ENCODE data around the gene MAP3K5. TPM values are rescaled to one million over a fixed set of nuclear protein-coding genes. Genes with fewer than 3 reads are reported as not detected.
A peak's percentile ranks its signal among the peaks of the same experiment; 100 is the strongest.

MAP3K5 gene
- total RNA-seq, 1 experiment from 2014 or later, result 8.1 TPM

DNA sequence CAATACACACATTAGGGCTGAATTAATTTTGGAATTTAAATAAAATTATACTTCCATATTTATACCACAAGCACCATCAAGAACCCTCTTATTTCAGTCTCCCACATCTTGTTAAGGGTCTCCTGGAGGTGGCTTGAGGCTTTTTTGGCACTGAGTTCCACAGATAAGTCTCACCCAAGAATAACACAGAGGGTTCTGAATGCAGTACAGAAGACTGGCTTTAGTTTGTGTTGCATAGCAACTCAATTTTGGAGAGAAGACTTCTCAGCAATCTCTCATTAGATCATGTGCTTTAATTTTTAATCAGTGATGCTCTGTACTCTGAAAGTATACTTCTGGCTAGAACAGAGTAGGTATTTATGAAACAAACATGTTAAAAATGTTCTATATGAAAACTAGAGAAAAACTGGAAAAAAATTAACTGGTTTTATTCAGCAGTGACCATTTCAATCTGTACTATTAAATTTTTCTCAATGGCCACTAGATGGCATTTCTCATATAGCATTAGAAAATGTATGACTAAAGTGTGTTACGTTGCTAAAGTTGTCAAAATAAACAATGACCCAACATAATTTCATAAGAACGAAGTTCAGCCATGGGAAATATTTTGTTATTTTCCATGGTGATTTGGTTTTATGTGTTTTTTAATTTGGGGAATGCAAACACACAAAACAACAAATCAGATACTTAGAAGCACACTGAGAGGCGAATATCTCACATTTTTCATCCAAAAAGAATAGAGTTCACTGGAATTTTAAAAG, 209.4 kb downstream of the MAP3K5 start:
- CTCF ChIA-PET, result no interaction called here
- no peak for TF ChIP-seq TCF7L2 (IDR thresholded peaks at IDR 0.05; ENCODE audit: low read depth, low read length)
- TF ChIP-seq, protein P1, sequence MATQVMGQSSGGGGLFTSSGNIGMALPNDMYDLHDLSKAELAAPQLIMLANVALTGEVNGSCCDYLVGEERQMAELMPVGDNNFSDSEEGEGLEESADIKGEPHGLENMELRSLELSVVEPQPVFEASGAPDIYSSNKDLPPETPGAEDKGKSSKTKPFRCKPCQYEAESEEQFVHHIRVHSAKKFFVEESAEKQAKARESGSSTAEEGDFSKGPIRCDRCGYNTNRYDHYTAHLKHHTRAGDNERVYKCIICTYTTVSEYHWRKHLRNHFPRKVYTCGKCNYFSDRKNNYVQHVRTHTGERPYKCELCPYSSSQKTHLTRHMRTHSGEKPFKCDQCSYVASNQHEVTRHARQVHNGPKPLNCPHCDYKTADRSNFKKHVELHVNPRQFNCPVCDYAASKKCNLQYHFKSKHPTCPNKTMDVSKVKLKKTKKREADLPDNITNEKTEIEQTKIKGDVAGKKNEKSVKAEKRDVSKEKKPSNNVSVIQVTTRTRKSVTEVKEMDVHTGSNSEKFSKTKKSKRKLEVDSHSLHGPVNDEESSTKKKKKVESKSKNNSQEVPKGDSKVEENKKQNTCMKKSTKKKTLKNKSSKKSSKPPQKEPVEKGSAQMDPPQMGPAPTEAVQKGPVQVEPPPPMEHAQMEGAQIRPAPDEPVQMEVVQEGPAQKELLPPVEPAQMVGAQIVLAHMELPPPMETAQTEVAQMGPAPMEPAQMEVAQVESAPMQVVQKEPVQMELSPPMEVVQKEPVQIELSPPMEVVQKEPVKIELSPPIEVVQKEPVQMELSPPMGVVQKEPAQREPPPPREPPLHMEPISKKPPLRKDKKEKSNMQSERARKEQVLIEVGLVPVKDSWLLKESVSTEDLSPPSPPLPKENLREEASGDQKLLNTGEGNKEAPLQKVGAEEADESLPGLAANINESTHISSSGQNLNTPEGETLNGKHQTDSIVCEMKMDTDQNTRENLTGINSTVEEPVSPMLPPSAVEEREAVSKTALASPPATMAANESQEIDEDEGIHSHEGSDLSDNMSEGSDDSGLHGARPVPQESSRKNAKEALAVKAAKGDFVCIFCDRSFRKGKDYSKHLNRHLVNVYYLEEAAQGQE (IDR thresholded peaks at IDR 0.05; ENCODE audit: insufficient read depth in 1 of 2, low read depth in 2 of 2, low read length in 1 of 2), result no peak
- TF ChIP-seq, protein P2, sequence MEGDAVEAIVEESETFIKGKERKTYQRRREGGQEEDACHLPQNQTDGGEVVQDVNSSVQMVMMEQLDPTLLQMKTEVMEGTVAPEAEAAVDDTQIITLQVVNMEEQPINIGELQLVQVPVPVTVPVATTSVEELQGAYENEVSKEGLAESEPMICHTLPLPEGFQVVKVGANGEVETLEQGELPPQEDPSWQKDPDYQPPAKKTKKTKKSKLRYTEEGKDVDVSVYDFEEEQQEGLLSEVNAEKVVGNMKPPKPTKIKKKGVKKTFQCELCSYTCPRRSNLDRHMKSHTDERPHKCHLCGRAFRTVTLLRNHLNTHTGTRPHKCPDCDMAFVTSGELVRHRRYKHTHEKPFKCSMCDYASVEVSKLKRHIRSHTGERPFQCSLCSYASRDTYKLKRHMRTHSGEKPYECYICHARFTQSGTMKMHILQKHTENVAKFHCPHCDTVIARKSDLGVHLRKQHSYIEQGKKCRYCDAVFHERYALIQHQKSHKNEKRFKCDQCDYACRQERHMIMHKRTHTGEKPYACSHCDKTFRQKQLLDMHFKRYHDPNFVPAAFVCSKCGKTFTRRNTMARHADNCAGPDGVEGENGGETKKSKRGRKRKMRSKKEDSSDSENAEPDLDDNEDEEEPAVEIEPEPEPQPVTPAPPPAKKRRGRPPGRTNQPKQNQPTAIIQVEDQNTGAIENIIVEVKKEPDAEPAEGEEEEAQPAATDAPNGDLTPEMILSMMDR (IDR thresholded peaks at IDR 0.05), result peak; percentile 66; the same call in 1 of the 2 replicates
- POLR2A ChIA-PET, result interaction anchor here (0.6 kb wide), 1 partner anchor 28 kb away, joined by 4 read pairs; no protein-coding TSS in a partner anchor
- Histone ChIP-seq H3K27me3 (ENCODE audit: control insufficient read depth, insufficient read depth, low read length) (no peaks in the 10 kb centered on the region), H3K4me1 (ENCODE audit: control insufficient read depth, insufficient read depth, low read length) (no peaks in the 10 kb centered on the region), H3K4me3 (ENCODE audit: low read depth in 2 of 2, low read length in 2 of 2) (no peak overlapping the region), H3K36me3 (ENCODE audit: control insufficient read depth, insufficient read depth, low read length) (no peaks in the 10 kb centered on the region), H3K9me3 (ENCODE audit: control insufficient read depth, insufficient read depth, low read depth, low read length) (no peaks in the 10 kb centered on the region), H3K27ac (ENCODE audit: low read length) (no peak overlapping the region)
- ATAC-seq (peak; percentile 70; the same call in 1 of the 2 replicates), DNase-seq (ENCODE audit: low read depth, low spot score) (no peak)
- no TSS peak for BruUV-seq (replicated peaks)
- in situ Hi-C loops (cut with HindIII; ENCODE audit: low pct_unique_long_range_greater_than_20kb, low sequenced_read_pairs), result no loop called here
- intact Hi-C loops (cut with micrococcal nuclease; ENCODE audit: unreplicated experiment), result loop anchor here (2.0 kb wide), 1 partner anchor 210 kb away; the partner anchor contains the start of gene MAP3K5

DNA sequence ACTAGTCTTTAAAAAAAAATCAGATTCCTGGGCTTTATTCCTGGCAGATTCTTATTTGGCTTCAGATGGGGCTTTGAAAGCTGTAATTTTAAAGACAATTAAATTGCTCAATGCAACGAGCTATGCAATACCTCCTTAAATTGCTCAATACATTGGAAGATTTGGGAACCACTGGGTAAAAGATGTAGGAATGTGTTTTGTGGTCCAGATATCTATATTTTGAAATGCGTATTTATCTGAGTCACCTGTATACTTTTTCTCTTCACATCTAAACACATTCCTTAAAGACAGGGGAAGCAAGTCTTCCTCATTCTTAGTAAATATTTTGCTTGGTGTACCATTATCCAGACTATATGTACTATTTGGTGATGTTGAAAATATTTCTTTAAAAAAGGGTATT, 212.5 kb downstream of the MAP3K5 start:
- intact Hi-C loops (cut with micrococcal nuclease; ENCODE audit: unreplicated experiment) (no loop called here), in situ Hi-C loops (cut with HindIII; ENCODE audit: low pct_unique_long_range_greater_than_20kb, low sequenced_read_pairs) (no loop called here)
- BruUV-seq (replicated peaks), result no TSS peak
- Histone ChIP-seq H3K27ac (ENCODE audit: low read length) (no peak overlapping the region), H3K4me3 (ENCODE audit: low read depth in 2 of 2, low read length in 2 of 2) (no peak overlapping the region), H3K27me3 (ENCODE audit: control insufficient read depth, insufficient read depth, low read length) (no peaks in the 10 kb centered on the region), H3K4me1 (ENCODE audit: control insufficient read depth, insufficient read depth, low read length) (no peaks in the 10 kb centered on the region), H3K9me3 (ENCODE audit: control insufficient read depth, insufficient read depth, low read depth, low read length) (no peaks in the 10 kb centered on the region), H3K36me3 (ENCODE audit: control insufficient read depth, insufficient read depth, low read length) (no peaks in the 10 kb centered on the region)
- no peak for TF ChIP-seq POLR2AphosphoS5 (IDR thresholded peaks at IDR 0.05; ENCODE audit: low read depth, low read length)
- no peak for TF ChIP-seq SIN3A (IDR thresholded peaks at IDR 0.05; ENCODE audit: borderline replicate concordance, insufficient read depth, low read depth, low read length)
- ChIA-PET POLR2A (no interaction called here), CTCF (no interaction called here)
- no peak for DNase-seq (ENCODE audit: low read depth, low spot score)
- no peak for ATAC-seq

DNA sequence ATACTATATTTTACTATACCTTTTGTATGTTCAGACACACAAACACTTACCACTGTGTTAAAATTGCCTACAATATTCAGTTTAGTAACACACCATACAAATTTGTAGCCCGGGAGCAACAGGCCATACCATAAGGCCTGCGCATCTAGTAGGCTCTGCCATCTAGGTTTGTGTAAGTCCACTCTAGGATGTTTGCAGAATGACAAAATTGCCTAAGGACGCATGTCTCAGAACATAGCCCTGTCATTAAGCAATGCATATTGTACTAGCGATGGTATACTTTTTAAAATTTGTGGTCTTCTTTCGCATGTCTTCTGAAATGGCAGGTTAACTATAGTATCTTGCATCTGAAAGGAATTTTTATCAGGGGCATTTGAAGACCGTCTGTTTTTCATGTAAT, 215.5 kb downstream of the MAP3K5 start:
- H3K27me3 ChIP-seq (ENCODE audit: control insufficient read depth, insufficient read depth, low read length), result no peaks in the 10 kb centered on the region
- TF ChIP-seq, protein P1 (IDR thresholded peaks at IDR 0.05; ENCODE audit: insufficient read depth in 1 of 2, low read depth in 2 of 2, low read length in 1 of 2), result no peak
- TF ChIP-seq SIN3A (IDR thresholded peaks at IDR 0.05; ENCODE audit: borderline replicate concordance, insufficient read depth, low read depth, low read length) (no peak), POLR2AphosphoS5 (IDR thresholded peaks at IDR 0.05; ENCODE audit: low read depth, low read length) (no peak), TCF7L2 (IDR thresholded peaks at IDR 0.05; ENCODE audit: low read depth, low read length) (no peak)
- TF ChIP-seq, protein P2 (IDR thresholded peaks at IDR 0.05), result no peak
- ChIA-PET POLR2A (no interaction called here), CTCF (no interaction called here)
- H3K27ac ChIP-seq (ENCODE audit: low read length), result no peak overlapping the region
- no peaks in the 10 kb centered on the region for H3K36me3 ChIP-seq (ENCODE audit: control insufficient read depth, insufficient read depth, low read length)
- DNase-seq (ENCODE audit: low read depth, low spot score) (no peak), ATAC-seq (no peak)
- H3K4me3 ChIP-seq (ENCODE audit: low read depth in 2 of 2, low read length in 2 of 2), result no peak overlapping the region
- no peaks in the 10 kb centered on the region for H3K4me1 ChIP-seq (ENCODE audit: control insufficient read depth, insufficient read depth, low read length)
- no TSS peak for BruUV-seq (replicated peaks)
- in situ Hi-C loops (cut with HindIII; ENCODE audit: low pct_unique_long_range_greater_than_20kb, low sequenced_read_pairs) (no loop called here), intact Hi-C loops (cut with micrococcal nuclease; ENCODE audit: unreplicated experiment) (no loop called here)
- H3K9me3 ChIP-seq (ENCODE audit: control insufficient read depth, insufficient read depth, low read depth, low read length), result no peaks in the 10 kb centered on the region; the same call in 1 of the 2 replicates

All from Panc1 (cell line).